Keratinocyte (primary cell): ENCODE results near the gene CCDC85C.

ENCODE experiments used
- EZH2 ChIP-seq: IDR thresholded peaks from one replicate; pipeline ENCODE4 v1.6.1; 2012; ENCODE audit warnings: inconsistent platforms, mild to moderate bottlenecking, low read length, moderate library complexity
- TF ChIP-seq, protein P1 (sequence below), 3 experiments: IDR thresholded peaks in 1 of 3; conservative IDR thresholded peaks in 1 of 3; optimal IDR thresholded peaks in 1 of 3; 2 replicates in 2 of 3; 3 replicates in 1 of 3; pipeline versions ENCODE3 to v1.5.1; 2011; ENCODE audit warnings: low read length in 3 of 3, mild to moderate bottlenecking in 3 of 3, moderate library complexity in 2 of 3, control low read depth in 1 of 3, inconsistent platforms in 1 of 3; ENCODE audit not compliant: insufficient read depth in 2 of 3; ENCODE audit errors: extremely low read depth in 1 of 3

- TF ChIP-seq, protein P1, sequence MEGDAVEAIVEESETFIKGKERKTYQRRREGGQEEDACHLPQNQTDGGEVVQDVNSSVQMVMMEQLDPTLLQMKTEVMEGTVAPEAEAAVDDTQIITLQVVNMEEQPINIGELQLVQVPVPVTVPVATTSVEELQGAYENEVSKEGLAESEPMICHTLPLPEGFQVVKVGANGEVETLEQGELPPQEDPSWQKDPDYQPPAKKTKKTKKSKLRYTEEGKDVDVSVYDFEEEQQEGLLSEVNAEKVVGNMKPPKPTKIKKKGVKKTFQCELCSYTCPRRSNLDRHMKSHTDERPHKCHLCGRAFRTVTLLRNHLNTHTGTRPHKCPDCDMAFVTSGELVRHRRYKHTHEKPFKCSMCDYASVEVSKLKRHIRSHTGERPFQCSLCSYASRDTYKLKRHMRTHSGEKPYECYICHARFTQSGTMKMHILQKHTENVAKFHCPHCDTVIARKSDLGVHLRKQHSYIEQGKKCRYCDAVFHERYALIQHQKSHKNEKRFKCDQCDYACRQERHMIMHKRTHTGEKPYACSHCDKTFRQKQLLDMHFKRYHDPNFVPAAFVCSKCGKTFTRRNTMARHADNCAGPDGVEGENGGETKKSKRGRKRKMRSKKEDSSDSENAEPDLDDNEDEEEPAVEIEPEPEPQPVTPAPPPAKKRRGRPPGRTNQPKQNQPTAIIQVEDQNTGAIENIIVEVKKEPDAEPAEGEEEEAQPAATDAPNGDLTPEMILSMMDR (optimal IDR thresholded peaks at IDR 0.05 in 1 of 3, IDR thresholded peaks at IDR 0.05 in 1 of 3, conservative IDR thresholded peaks at IDR 0.05 in 1 of 3; ENCODE audit: extremely low read depth in 1 of 3, insufficient read depth in 2 of 3, low read length in 3 of 3): peak in 1 of 3 experiments; percentile 60
- TF ChIP-seq EZH2: no peak
Measured at GRCh38 chr14:99609245-99610170, 5.5 kb upstream of the CCDC85C start.
